Endodermal cell (in vitro differentiated cells): ENCODE measurements around the gene NADSYN1. TPM values are rescaled to one million over a fixed set of nuclear protein-coding genes. Genes with fewer than 3 reads are reported as not detected.

Source experiments
- DNase-seq: peaks from one replicate; pipeline ENCODE4 v3.0.0-alpha.2; 2017
- H3K27ac ChIP-seq: 2 replicates; pipeline ENCODE4 v1.5.1; 2013; ENCODE audit warnings: mild to moderate bottlenecking, low read depth, low read length, moderate library complexity
- H3K27me3 ChIP-seq: 2 replicates; pipeline ENCODE4 v1.6.1; 2013; ENCODE audit warnings: mild to moderate bottlenecking, low read length, moderate library complexity; ENCODE audit not compliant: insufficient read depth, control insufficient read depth, poor library complexity, severe bottlenecking
- H3K36me3 ChIP-seq: 2 replicates; pipeline ENCODE4 v1.7.0; 2013; ENCODE audit warnings: mild to moderate bottlenecking, low read length, moderate library complexity; ENCODE audit not compliant: control insufficient read depth, insufficient read depth
- H3K4me1 ChIP-seq: one replicate; pipeline ENCODE4 v1.7.0; 2013; ENCODE audit warnings: low read length; ENCODE audit not compliant: control insufficient read depth, insufficient read depth
- H3K4me3 ChIP-seq: 2 replicates; pipeline ENCODE4 v1.5.1; 2013; ENCODE audit warnings: mild to moderate bottlenecking, low read length, moderate library complexity
- H3K9ac ChIP-seq: 2 replicates; pipeline ENCODE4 v1.6.1; 2013; ENCODE audit warnings: mild to moderate bottlenecking, low read length, moderate library complexity; ENCODE audit not compliant: poor library complexity, severe bottlenecking; ENCODE audit errors: extremely low read depth
- H3K9me3 ChIP-seq: 2 replicates; pipeline ENCODE4 v1.6.1; 2013; ENCODE audit warnings: mild to moderate bottlenecking, low read length, moderate library complexity; ENCODE audit not compliant: control insufficient read depth
- H3K27ac Mint-ChIP-seq: 2 replicates; pipeline ENCODE4 v1.8.0; 2020; ENCODE audit warnings: mixed read lengths
- H3K27me3 Mint-ChIP-seq: 2 replicates; pipeline ENCODE4 v1.8.0; 2021; ENCODE audit warnings: mild to moderate bottlenecking, mixed read lengths; ENCODE audit not compliant: insufficient read depth
- H3K36me3 Mint-ChIP-seq: 2 replicates; pipeline ENCODE4 v1.8.0; 2020; ENCODE audit warnings: low read depth, mixed read lengths
- H3K4me1 Mint-ChIP-seq: 2 replicates; pipeline ENCODE4 v1.8.0; 2020; ENCODE audit warnings: mixed read lengths
- H3K4me3 Mint-ChIP-seq: 2 replicates; pipeline ENCODE4 v1.8.0; 2020; ENCODE audit warnings: mild to moderate bottlenecking, moderate library complexity, mixed read lengths
- H3K9me3 Mint-ChIP-seq: 2 replicates; pipeline ENCODE4 v1.8.0; 2020; ENCODE audit warnings: mild to moderate bottlenecking, mixed read lengths
- CTCF ChIP-seq: fragments of 200-600 bp; sonication (generic); conservative IDR thresholded peaks from 2 replicates; pipeline ENCODE4 v1.5.0; 2021; ENCODE audit warnings: antibody characterized with exemption, mild to moderate bottlenecking
- WGBS, 2 experiments: methylation state at CpG; one replicate each; pipeline versions ENCODE4 v1.1.5 to v1.1.7; 2013; ENCODE audit warnings: missing lambda C conversion rate in 2 of 2, mixed read lengths in 1 of 2; ENCODE audit not compliant: insufficient coverage in 1 of 2, insufficient read length in 1 of 2; 5-methylcytosine and 5-hydroxymethylcytosine counted together
- total RNA-seq, 2 donors: library from RNA; stranded (reverse); fragmentation: NEBNext Ultra II Directional in 1 of 2; extraction: Animal tissue kit (Norgen Biotek cat#: 25700) in 1 of 2; gene quantifications; 2 replicates in 1 of 2; 3 replicates in 1 of 2; pipeline ENCODE4 v1.2.1, GENCODE V29; 2021

Gene NADSYN1
- total RNA-seq, 2 donors from 2014 or later = 51.9 to 61.6 TPM

- Histone ChIP-seq H3K27me3 (no peaks in the 10 kb centered on the region), H3K27ac (no peak overlapping the region), H3K36me3 (no peaks in the 10 kb centered on the region), H3K9me3 (no peaks in the 10 kb centered on the region), H3K4me1 (no peaks in the 10 kb centered on the region), H3K4me3 (no peak overlapping the region), H3K9ac (no peak overlapping the region)
- DNase-seq = no peak
- Mint-ChIP-seq H3K27me3 (no peaks in the 10 kb centered on the region), H3K36me3 (no peaks in the 10 kb centered on the region), H3K9me3 (peaks cover 3% of the 10 kb centered on the region), H3K4me3 (no peak overlapping the region), H3K4me1 (peaks cover 3% of the 10 kb centered on the region), H3K27ac (no peak overlapping the region)
- peak; percentile 62 for TF ChIP-seq CTCF
- WGBS, 2 experiments = 91 to 100% methylated on average over 2 of the region's 2 CpGs
These were observed 27.6 kb upstream of the NADSYN1 start for GRCh38 chr11:71425409-71425808.

- Histone ChIP-seq H3K36me3 (no peaks in the 10 kb centered on the region), H3K27me3 (no peaks in the 10 kb centered on the region), H3K27ac (no peak overlapping the region), H3K9ac (no peak overlapping the region), H3K9me3 (no peaks in the 10 kb centered on the region), H3K4me3 (no peak overlapping the region), H3K4me1 (no peaks in the 10 kb centered on the region)
- 92 to 98% methylated on average over 4 of the region's 4 CpGs for WGBS, 2 experiments
- peaks cover 5% of the 10 kb centered on the region for H3K9me3 Mint-ChIP-seq
- no peak for DNase-seq
- peaks cover 3% of the 10 kb centered on the region for H3K4me1 Mint-ChIP-seq
- TF ChIP-seq CTCF = no peak
- H3K36me3 Mint-ChIP-seq = no peaks in the 10 kb centered on the region
- no peak overlapping the region for H3K27ac Mint-ChIP-seq
- no peak overlapping the region for H3K4me3 Mint-ChIP-seq
- no peaks in the 10 kb centered on the region for H3K27me3 Mint-ChIP-seq
These were observed 27.1 kb upstream of the NADSYN1 start for GRCh38 chr11:71425860-71426259.

GRCh38 chr11:71426413-71426812 lies 26.6 kb upstream of the NADSYN1 start:
- Histone ChIP-seq H3K27ac (no peak overlapping the region), H3K27me3 (no peaks in the 10 kb centered on the region), H3K4me1 (no peaks in the 10 kb centered on the region), H3K36me3 (no peaks in the 10 kb centered on the region), H3K9me3 (no peaks in the 10 kb centered on the region), H3K9ac (no peak overlapping the region), H3K4me3 (no peak overlapping the region)
- no peak for DNase-seq
- Mint-ChIP-seq H3K9me3 (peaks cover 5% of the 10 kb centered on the region), H3K27ac (no peak overlapping the region), H3K4me1 (peaks cover 3% of the 10 kb centered on the region), H3K27me3 (peaks cover 1% of the 10 kb centered on the region), H3K4me3 (no peak overlapping the region), H3K36me3 (no peaks in the 10 kb centered on the region)
- 80 to 93% methylated on average over 1 to 3 of the region's 3 CpGs for WGBS, 2 experiments
- no peak for TF ChIP-seq CTCF
